H1 (cell line): Measurements from ENCODE around the gene CAMK2D. TPM values are rescaled to one million over a fixed set of nuclear protein-coding genes. Genes with fewer than 3 reads are reported as not detected.

Source experiments
- PHF8 ChIP-seq: fragments of 200-600 bp; sonication (generic); conservative IDR thresholded peaks from 2 replicates; pipeline ENCODE4 v1.7.1; 2012; ENCODE audit warnings: low read depth, mild to moderate bottlenecking, inconsistent platforms, low read length, moderate library complexity
- POLR2AphosphoS5 ChIP-seq: IDR thresholded peaks from 2 replicates; pipeline ENCODE4 v1.6.1; 2011; ENCODE audit warnings: low read depth, low read length
- polyA plus RNA-seq, 7 experiments: library from polyadenylated mRNA; depleted of rRNA in 3 of 7; stranded (reverse) in 5 of 7; unstranded in 2 of 7; fragments of >200 nt in 5 of 7; fragments of 200-250 nt in 2 of 7; gene quantifications; 1 replicate in 5 of 7; 2 replicates in 1 of 7; 4 replicates in 1 of 7; pipeline versions ENCODE4 v1.2.1 to v1.2.3, GENCODE V29; 2011 to 2013; ENCODE audit warnings: missing spikeins in 2 of 7, mixed read lengths in 2 of 7
- total RNA-seq: library from RNA; stranded (reverse); fragmentation: NEBNext Ultra II Directional; extraction: Animal tissue kit (Norgen Biotek cat#: 25700); gene quantifications from 2 replicates; pipeline ENCODE4 v1.2.1, GENCODE V29; 2021
- TF ChIP-seq, protein P1 (sequence below): IDR thresholded peaks from 2 replicates; pipeline ENCODE4 v1.6.1; 2011; ENCODE audit warnings: low read depth, mild to moderate bottlenecking, low read length; ENCODE audit not compliant: insufficient read depth
- TF ChIP-seq, protein P2 (sequence below), 3 experiments: IDR thresholded peaks; 1 replicate in 2 of 3; 2 replicates in 1 of 3; pipeline versions ENCODE4 v1.5.1 to v1.6.1; 2011; ENCODE audit warnings: low read length in 3 of 3, mild to moderate bottlenecking in 3 of 3, inconsistent platforms in 2 of 3, low read depth in 1 of 3, moderate library complexity in 1 of 3; ENCODE audit not compliant: insufficient read depth in 1 of 3; ENCODE audit errors: control extremely low read depth in 1 of 3
- TF ChIP-seq, protein P3 (sequence below): fragments of 300-600 bp; sonication (generic); IDR thresholded peaks from 2 replicates; pipeline ENCODE4 v1.7.1; 2012; ENCODE audit warnings: low read length, moderate library complexity, mild to moderate bottlenecking, inconsistent platforms; ENCODE audit not compliant: insufficient replicate concordance

Gene CAMK2D
- total and polyA plus RNA-seq, 2 of the 8 experiments (the other 6 are each of a cell fraction or from before 2014, with no cell fraction given): 3.2 to 7.0 TPM

DNA sequence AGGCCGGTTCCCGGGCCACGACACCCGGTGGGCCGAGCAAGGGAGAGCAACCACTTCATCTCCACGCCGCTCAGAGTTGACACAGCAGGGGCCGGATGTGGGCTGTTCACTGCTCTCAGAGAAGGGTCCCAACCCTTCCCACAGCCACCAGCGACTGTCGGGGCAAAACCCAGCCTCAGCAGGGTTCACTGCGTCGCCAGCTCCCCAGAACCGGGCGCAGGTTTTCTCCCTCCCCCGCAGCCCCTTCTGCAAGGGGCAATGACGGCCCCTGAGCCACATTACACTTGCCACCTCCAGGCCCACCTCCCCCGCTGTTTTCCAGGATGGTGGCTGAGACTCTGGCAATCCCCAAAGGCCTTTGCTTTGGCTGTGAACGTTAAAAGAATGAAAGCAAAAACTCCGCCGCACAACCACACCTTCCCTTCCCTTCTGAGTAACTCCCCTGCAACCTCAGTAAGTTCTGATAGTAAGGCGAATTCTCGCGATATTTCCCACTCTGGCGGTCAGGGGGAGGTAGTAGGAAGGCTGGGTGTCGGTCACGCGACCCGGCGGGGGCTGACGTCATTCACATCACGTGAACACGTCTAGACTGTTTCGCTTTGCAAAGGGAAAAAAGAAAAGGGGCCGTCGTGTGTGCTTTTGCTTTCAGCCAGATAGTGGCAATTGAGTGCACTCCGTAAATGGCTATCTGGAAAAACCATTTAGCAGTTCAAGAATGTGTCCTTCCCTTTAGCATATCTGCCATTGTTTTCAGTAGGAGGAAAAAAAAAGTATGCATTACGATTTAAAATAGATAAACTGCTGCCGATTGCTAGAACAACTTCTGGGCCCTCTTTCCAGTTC is 869 bp upstream of the CAMK2D start (continued):
- TF ChIP-seq, protein P1, sequence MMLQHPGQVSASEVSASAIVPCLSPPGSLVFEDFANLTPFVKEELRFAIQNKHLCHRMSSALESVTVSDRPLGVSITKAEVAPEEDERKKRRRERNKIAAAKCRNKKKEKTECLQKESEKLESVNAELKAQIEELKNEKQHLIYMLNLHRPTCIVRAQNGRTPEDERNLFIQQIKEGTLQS: peak; percentile 89
- peak; percentile 71; the same call in 1 of the 2 replicates for TF ChIP-seq PHF8
- TF ChIP-seq, protein P2, sequence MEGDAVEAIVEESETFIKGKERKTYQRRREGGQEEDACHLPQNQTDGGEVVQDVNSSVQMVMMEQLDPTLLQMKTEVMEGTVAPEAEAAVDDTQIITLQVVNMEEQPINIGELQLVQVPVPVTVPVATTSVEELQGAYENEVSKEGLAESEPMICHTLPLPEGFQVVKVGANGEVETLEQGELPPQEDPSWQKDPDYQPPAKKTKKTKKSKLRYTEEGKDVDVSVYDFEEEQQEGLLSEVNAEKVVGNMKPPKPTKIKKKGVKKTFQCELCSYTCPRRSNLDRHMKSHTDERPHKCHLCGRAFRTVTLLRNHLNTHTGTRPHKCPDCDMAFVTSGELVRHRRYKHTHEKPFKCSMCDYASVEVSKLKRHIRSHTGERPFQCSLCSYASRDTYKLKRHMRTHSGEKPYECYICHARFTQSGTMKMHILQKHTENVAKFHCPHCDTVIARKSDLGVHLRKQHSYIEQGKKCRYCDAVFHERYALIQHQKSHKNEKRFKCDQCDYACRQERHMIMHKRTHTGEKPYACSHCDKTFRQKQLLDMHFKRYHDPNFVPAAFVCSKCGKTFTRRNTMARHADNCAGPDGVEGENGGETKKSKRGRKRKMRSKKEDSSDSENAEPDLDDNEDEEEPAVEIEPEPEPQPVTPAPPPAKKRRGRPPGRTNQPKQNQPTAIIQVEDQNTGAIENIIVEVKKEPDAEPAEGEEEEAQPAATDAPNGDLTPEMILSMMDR (IDR thresholded peaks at IDR 0.05; ENCODE audit: control extremely low read depth in 1 of 3, insufficient read depth in 1 of 3, low read depth in 1 of 3, low read length in 3 of 3): no peak
- TF ChIP-seq, protein P3, sequence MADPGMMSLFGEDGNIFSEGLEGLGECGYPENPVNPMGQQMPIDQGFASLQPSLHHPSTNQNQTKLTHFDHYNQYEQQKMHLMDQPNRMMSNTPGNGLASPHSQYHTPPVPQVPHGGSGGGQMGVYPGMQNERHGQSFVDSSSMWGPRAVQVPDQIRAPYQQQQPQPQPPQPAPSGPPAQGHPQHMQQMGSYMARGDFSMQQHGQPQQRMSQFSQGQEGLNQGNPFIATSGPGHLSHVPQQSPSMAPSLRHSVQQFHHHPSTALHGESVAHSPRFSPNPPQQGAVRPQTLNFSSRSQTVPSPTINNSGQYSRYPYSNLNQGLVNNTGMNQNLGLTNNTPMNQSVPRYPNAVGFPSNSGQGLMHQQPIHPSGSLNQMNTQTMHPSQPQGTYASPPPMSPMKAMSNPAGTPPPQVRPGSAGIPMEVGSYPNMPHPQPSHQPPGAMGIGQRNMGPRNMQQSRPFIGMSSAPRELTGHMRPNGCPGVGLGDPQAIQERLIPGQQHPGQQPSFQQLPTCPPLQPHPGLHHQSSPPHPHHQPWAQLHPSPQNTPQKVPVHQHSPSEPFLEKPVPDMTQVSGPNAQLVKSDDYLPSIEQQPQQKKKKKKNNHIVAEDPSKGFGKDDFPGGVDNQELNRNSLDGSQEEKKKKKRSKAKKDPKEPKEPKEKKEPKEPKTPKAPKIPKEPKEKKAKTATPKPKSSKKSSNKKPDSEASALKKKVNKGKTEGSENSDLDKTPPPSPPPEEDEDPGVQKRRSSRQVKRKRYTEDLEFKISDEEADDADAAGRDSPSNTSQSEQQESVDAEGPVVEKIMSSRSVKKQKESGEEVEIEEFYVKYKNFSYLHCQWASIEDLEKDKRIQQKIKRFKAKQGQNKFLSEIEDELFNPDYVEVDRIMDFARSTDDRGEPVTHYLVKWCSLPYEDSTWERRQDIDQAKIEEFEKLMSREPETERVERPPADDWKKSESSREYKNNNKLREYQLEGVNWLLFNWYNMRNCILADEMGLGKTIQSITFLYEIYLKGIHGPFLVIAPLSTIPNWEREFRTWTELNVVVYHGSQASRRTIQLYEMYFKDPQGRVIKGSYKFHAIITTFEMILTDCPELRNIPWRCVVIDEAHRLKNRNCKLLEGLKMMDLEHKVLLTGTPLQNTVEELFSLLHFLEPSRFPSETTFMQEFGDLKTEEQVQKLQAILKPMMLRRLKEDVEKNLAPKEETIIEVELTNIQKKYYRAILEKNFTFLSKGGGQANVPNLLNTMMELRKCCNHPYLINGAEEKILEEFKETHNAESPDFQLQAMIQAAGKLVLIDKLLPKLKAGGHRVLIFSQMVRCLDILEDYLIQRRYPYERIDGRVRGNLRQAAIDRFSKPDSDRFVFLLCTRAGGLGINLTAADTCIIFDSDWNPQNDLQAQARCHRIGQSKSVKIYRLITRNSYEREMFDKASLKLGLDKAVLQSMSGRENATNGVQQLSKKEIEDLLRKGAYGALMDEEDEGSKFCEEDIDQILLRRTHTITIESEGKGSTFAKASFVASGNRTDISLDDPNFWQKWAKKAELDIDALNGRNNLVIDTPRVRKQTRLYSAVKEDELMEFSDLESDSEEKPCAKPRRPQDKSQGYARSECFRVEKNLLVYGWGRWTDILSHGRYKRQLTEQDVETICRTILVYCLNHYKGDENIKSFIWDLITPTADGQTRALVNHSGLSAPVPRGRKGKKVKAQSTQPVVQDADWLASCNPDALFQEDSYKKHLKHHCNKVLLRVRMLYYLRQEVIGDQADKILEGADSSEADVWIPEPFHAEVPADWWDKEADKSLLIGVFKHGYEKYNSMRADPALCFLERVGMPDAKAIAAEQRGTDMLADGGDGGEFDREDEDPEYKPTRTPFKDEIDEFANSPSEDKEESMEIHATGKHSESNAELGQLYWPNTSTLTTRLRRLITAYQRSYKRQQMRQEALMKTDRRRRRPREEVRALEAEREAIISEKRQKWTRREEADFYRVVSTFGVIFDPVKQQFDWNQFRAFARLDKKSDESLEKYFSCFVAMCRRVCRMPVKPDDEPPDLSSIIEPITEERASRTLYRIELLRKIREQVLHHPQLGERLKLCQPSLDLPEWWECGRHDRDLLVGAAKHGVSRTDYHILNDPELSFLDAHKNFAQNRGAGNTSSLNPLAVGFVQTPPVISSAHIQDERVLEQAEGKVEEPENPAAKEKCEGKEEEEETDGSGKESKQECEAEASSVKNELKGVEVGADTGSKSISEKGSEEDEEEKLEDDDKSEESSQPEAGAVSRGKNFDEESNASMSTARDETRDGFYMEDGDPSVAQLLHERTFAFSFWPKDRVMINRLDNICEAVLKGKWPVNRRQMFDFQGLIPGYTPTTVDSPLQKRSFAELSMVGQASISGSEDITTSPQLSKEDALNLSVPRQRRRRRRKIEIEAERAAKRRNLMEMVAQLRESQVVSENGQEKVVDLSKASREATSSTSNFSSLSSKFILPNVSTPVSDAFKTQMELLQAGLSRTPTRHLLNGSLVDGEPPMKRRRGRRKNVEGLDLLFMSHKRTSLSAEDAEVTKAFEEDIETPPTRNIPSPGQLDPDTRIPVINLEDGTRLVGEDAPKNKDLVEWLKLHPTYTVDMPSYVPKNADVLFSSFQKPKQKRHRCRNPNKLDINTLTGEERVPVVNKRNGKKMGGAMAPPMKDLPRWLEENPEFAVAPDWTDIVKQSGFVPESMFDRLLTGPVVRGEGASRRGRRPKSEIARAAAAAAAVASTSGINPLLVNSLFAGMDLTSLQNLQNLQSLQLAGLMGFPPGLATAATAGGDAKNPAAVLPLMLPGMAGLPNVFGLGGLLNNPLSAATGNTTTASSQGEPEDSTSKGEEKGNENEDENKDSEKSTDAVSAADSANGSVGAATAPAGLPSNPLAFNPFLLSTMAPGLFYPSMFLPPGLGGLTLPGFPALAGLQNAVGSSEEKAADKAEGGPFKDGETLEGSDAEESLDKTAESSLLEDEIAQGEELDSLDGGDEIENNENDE: no peak
- peak; percentile 39; the same call in 1 of the 2 replicates for TF ChIP-seq POLR2AphosphoS5
